T-helper 17 cell (primary cell): ENCODE data around the gene POLQ. TPM values are rescaled to one million over a fixed set of nuclear protein-coding genes. Genes with fewer than 3 reads are reported as not detected.
"Not testable (repeated sequence)": the region's sequence is repeated elsewhere in the genome, so short reads cannot be mapped to it uniquely, and the experiment has no call there.

Source experiments
- ATAC-seq: fragments of 150-1000 bp; cut with Tn5 transposase; 2 replicates; pipeline ENCODE4 v1.10.0; 2021; ENCODE audit warnings: mild to moderate bottlenecking, moderate library complexity
- DNase-seq, 3 donors: peaks; one replicate each; pipeline versions ENCODE4 v3.0.0 to v3.0.0-alpha.2; 2020 to 2021
- H3K9me3 ChIP-seq: one replicate; pipeline ENCODE4 v1.7.0; 2013; ENCODE audit warnings: low read length, mild to moderate bottlenecking; ENCODE audit not compliant: control insufficient read depth, poor library complexity, severe bottlenecking
- H3K27ac Mint-ChIP-seq: one replicate; pipeline ENCODE4 v1.8.0; 2022; ENCODE audit warnings: mild to moderate bottlenecking, moderate library complexity, mixed read lengths
- H3K27me3 Mint-ChIP-seq: one replicate; pipeline ENCODE4 v1.8.0; 2022; ENCODE audit warnings: mixed read lengths
- H3K36me3 Mint-ChIP-seq: one replicate; pipeline ENCODE4 v1.8.0; 2022; ENCODE audit warnings: low read depth, mixed read lengths
- H3K4me1 Mint-ChIP-seq: one replicate; pipeline ENCODE4 v1.8.0; 2022; ENCODE audit warnings: mild to moderate bottlenecking, mixed read lengths
- H3K4me3 Mint-ChIP-seq: one replicate; pipeline ENCODE4 v1.8.0; 2022; ENCODE audit warnings: mild to moderate bottlenecking, moderate library complexity, mixed read lengths
- total RNA-seq, 4 donors: library from RNA in 2 of 4; stranded (reverse) in 2 of 4; gene quantifications; one replicate each; pipeline ENCODE4 v1.2.3 and lab custom pipeline; 2022 to 2026

Gene POLQ
- total RNA-seq, 2 donors from 2014 or later, result 0.15 to 0.23 TPM

DNA sequence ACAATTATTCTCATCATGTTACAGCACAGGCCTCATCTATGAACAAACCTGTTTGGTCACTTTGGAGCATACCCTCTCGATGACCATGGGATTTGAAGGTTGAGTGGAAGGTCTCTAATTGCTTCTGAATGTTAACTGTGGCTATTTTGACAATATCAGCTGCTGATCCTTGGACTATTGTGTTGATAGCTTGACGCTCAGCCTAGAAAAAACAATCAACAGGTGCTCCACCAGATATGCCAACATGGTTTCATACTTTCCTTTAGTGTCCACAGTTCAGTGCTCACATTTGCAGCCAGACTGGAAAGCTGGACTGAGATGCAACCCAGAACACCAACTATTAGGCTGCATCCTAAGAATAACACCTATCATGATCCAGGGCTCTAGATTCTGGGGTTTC lies 109.7 kb downstream of the POLQ start:
- Mint-ChIP-seq H3K4me3 (no peak overlapping the region), H3K27ac (no peak overlapping the region), H3K36me3 (no peaks in the 10 kb centered on the region), H3K27me3 (no peaks in the 10 kb centered on the region), H3K4me1 (peaks cover 9% of the 10 kb centered on the region)
- no peak for ATAC-seq
- DNase-seq, result no peak
- H3K9me3 ChIP-seq, result no peaks in the 10 kb centered on the region

GRCh38 chr3:121431726-121432517 lies 113.9 kb downstream of the POLQ start:
- H3K27me3 Mint-ChIP-seq, result no peaks in the 10 kb centered on the region
- peak overlapping the region; percentile 79 for H3K27ac Mint-ChIP-seq
- H3K9me3 ChIP-seq, result no peaks in the 10 kb centered on the region
- ATAC-seq (peak; percentile 91), DNase-seq (peak in 1 of 3 donors; percentile 12)
- peaks cover 9% of the 10 kb centered on the region for H3K4me1 Mint-ChIP-seq
- peak overlapping the region; percentile 87 for H3K4me3 Mint-ChIP-seq
- no peaks in the 10 kb centered on the region for H3K36me3 Mint-ChIP-seq

GRCh38 chr3:121430664-121431215 lies 115.0 kb downstream of the POLQ start:
- no peaks in the 10 kb centered on the region for H3K27me3 Mint-ChIP-seq
- H3K9me3 ChIP-seq, result no peaks in the 10 kb centered on the region
- no peak for DNase-seq
- H3K4me1 Mint-ChIP-seq, result peaks cover 9% of the 10 kb centered on the region
- no peak for ATAC-seq
- H3K27ac Mint-ChIP-seq, result no peak overlapping the region
- no peaks in the 10 kb centered on the region for H3K36me3 Mint-ChIP-seq
- no peak overlapping the region for H3K4me3 Mint-ChIP-seq

DNA sequence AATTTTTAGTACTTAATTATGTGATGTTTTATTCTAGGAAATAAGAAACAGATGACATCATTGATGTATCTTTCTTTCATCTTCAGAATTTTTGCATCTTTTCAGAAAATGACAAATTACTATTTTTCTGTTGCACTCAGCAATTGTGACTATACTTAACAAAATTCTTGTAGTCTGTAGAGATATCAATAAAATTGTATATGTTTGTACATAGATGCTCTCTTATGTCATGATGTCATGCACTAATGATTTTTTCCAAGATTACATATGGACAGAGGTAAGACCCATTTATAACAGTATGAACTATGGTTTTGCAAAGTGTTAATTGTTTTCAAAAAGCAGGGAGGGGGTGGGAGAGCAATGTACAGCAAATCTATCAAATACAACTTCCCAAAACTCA lies 121.2 kb downstream of the POLQ start:
- no peak for DNase-seq
- ATAC-seq, result no peak
- Mint-ChIP-seq H3K4me3 (no peak overlapping the region), H3K27ac (no peak overlapping the region), H3K4me1 (no peaks in the 10 kb centered on the region), H3K36me3 (peaks cover 2% of the 10 kb centered on the region), H3K27me3 (no peaks in the 10 kb centered on the region)
- no peaks in the 10 kb centered on the region for H3K9me3 ChIP-seq

DNA sequence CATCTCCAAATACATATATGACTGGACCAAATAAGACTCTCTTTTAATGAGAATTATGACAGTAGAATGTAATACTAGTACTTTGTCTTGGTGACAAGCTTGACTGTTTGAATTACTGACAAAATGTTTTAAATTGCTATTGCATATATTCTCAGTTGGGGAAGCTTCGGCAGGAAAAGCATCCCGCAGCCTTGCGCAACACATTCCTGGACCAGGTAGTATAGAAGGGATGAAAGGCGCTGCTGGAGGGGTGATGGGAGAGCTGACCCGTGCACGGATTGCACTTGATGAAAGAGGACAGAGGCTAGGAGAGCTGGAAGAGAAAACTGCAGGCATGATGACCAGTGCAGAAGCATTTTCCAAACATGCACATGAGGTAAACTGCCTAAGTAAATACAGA lies 127.6 kb downstream of the POLQ start:
- Mint-ChIP-seq H3K4me1 (peaks cover 2% of the 10 kb centered on the region), H3K36me3 (peaks cover 3% of the 10 kb centered on the region), H3K27ac (no peak overlapping the region), H3K27me3 (peaks cover 8% of the 10 kb centered on the region), H3K4me3 (no peak overlapping the region)
- ATAC-seq (no peak), DNase-seq (no peak)
- H3K9me3 ChIP-seq, result no peaks in the 10 kb centered on the region

GRCh38 chr3:121414924-121415323 lies 130.9 kb downstream of the POLQ start:
- H3K4me3 Mint-ChIP-seq, result no peak overlapping the region
- ATAC-seq, result no peak
- H3K27ac Mint-ChIP-seq, result no peak overlapping the region
- peaks cover 2% of the 10 kb centered on the region for H3K36me3 Mint-ChIP-seq
- DNase-seq, result no peak
- H3K27me3 Mint-ChIP-seq, result peaks cover 8% of the 10 kb centered on the region
- peaks cover 2% of the 10 kb centered on the region for H3K4me1 Mint-ChIP-seq
- H3K9me3 ChIP-seq, result no peaks in the 10 kb centered on the region

DNA sequence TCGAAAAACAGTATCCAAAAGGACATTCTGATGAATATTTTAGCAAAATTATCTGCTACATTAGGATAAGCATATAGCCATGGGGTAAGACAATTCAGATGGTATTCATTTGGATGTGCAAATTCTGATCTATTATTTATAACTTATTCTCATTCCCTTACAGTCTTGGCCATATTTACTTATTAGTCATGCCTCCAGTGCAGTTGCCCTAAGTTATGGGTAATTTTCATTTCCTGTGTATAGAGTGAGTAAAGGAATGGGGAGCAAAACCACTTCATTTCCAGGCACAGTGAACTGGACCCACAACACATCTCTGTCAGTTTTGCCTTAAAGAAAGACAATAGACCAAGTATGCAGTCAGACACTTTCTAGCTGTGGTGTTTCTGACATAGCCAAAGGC lies 134.3 kb downstream of the POLQ start:
- Mint-ChIP-seq H3K27me3 (peaks cover 22% of the 10 kb centered on the region), H3K4me3 (no peak overlapping the region), H3K4me1 (peaks cover 8% of the 10 kb centered on the region)

DNA sequence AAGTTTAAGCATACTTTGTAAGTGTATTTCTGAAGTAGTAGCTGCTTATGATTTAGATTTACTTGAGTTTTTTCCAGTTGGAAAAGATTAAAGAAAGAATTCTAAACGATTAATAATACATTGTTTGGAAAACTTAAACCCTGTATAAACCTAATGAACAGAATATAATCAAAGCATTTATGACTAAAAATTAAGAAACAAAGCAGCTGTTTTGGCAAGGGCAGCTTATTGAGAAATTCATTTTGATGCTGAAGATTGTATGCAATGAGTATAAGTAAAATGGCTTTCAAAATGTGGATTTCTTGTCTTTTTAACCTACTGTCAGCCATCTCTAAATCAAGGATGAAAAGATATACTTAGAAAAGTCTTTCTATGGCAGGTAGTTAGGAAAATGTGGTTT lies 140.2 kb downstream of the POLQ start:
- no peaks in the 10 kb centered on the region for H3K9me3 ChIP-seq
- peaks cover 21% of the 10 kb centered on the region for H3K27me3 Mint-ChIP-seq
- DNase-seq (no peak), ATAC-seq (no peak)
- no peak overlapping the region for H3K4me3 Mint-ChIP-seq
- H3K36me3 Mint-ChIP-seq, result no peaks in the 10 kb centered on the region
- peaks cover 6% of the 10 kb centered on the region for H3K4me1 Mint-ChIP-seq
- H3K27ac Mint-ChIP-seq, result no peak overlapping the region

More for the DNA sequence above, 134.3 kb downstream of the POLQ start:
- Mint-ChIP-seq H3K36me3 (peaks cover 2% of the 10 kb centered on the region), H3K27ac (no peak overlapping the region)
- no peak for ATAC-seq
- no peaks in the 10 kb centered on the region for H3K9me3 ChIP-seq
- no peak for DNase-seq

DNA sequence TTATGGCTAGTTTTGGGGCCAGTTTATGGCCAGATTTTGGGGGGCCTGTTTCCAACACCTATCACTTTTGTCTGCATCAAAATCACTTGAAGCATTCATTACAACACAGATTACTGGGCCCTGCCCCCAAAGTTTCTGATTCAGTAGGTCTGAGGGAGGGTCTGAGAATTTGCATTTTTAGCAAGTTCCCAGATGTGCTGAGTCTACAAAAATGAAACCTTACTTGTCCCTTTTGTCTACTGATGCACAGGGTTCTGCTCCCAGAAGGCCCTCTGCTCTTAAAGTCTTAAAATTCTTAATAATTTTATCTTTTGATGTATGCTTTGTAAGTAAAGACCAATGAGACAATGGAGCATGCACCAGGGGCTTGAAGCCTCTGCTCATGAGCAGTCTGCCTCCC lies 146.0 kb downstream of the POLQ start:
- Mint-ChIP-seq H3K27me3 (peaks cover 31% of the 10 kb centered on the region), H3K4me3 (no peak overlapping the region), H3K4me1 (no peaks in the 10 kb centered on the region)

DNA sequence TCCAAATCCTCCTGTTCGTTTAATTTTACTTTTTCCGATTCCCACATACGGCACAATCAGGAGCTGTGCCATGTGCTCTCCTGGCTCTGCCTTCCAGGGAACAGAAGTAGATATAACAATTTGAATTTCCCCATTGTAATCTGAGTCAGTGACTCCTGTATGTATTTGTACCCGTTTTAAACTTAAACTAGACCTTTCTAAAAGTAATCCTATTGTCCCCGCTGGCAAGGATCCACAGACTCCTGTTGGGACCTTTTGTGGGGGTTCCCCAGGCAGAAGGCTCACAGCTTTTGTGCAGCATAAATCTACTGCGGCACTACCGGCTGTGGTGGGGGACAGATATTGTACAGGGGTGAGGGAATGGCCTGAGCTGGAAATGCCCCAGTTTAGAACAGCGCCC lies 147.7 kb downstream of the POLQ start:
- not testable (repeated sequence) for H3K4me1 Mint-ChIP-seq, H3K27ac Mint-ChIP-seq, H3K9me3 ChIP-seq, H3K36me3 Mint-ChIP-seq, H3K4me3 Mint-ChIP-seq, DNase-seq, ATAC-seq
- H3K27me3 Mint-ChIP-seq, result peaks cover 31% of the 10 kb centered on the region

More for the DNA sequence above, 146.0 kb downstream of the POLQ start:
- H3K36me3 Mint-ChIP-seq, result peaks cover 3% of the 10 kb centered on the region
- ATAC-seq, result no peak
- no peak for DNase-seq
- H3K9me3 ChIP-seq, result no peaks in the 10 kb centered on the region
- no peak overlapping the region for H3K27ac Mint-ChIP-seq

GRCh38 chr3:121395967-121396366 lies 149.8 kb downstream of the POLQ start:
- not testable (repeated sequence) for DNase-seq, ATAC-seq, H3K4me1 Mint-ChIP-seq, H3K27ac Mint-ChIP-seq, H3K4me3 Mint-ChIP-seq, H3K36me3 Mint-ChIP-seq, H3K9me3 ChIP-seq
- peaks cover 37% of the 10 kb centered on the region for H3K27me3 Mint-ChIP-seq

GRCh38 chr3:121388308-121388707 lies 157.5 kb downstream of the POLQ start:
- H3K27ac Mint-ChIP-seq, DNase-seq, H3K4me1 Mint-ChIP-seq, H3K36me3 Mint-ChIP-seq, H3K4me3 Mint-ChIP-seq, ATAC-seq, H3K27me3 Mint-ChIP-seq, H3K9me3 ChIP-seq: not testable (repeated sequence)
